Upper lobe of left lung (tissue), 6 donors: ENCODE measurements around the gene ANKUB1. TPM values are rescaled to one million over a fixed set of nuclear protein-coding genes. Genes with fewer than 3 reads are reported as not detected.
"Not testable (repeated sequence)": the region's sequence is repeated elsewhere in the genome, so short reads cannot be mapped to it uniquely, and the experiment has no call there.

Experiments used
- ATAC-seq, 2 donors: fragments of 200-7000 bp; cut with Tn5 transposase; one replicate each; pipeline ENCODE4 v1.9.1; 2022; ENCODE audit warnings: mild to moderate bottlenecking in 2 of 2, moderate library complexity in 2 of 2; ENCODE audit not compliant: low FRiP score in 2 of 2
- DNase-seq, 2 donors: peaks; one replicate each; pipeline ENCODE4 v3.0.0-alpha.2; 2019 to 2020
- H3K27ac ChIP-seq, 4 donors: fragments of 200-600 bp; sonication (generic); one replicate each; pipeline ENCODE4 v1.5.1; 2016 to 2019
- H3K27me3 ChIP-seq, 4 donors: fragments of 200-600 bp; sonication (generic); one replicate each; pipeline ENCODE4 v1.5.1; 2017 to 2019
- H3K36me3 ChIP-seq, 4 donors: fragments of 200-600 bp; sonication (generic); one replicate each; pipeline ENCODE4 v1.5.1; 2016 to 2019
- H3K4me1 ChIP-seq, 4 donors: fragments of 200-600 bp; sonication (generic); one replicate each; pipeline ENCODE4 v1.5.1; 2018 to 2019
- H3K4me3 ChIP-seq, 4 donors: fragments of 200-600 bp; sonication (generic); one replicate each; pipeline ENCODE4 v1.5.1; 2017 to 2019; ENCODE audit warnings: mild to moderate bottlenecking in 2 of 4, moderate library complexity in 1 of 4
- H3K9me3 ChIP-seq, 4 donors: fragments of 200-600 bp; sonication (generic); one replicate each; pipeline ENCODE4 v1.5.1; 2018 to 2019
- EP300 ChIP-seq, 4 donors: sonication (generic); formaldehyde crosslinking; IDR thresholded peaks; one replicate each; pipeline ENCODE4 v1.5.1; 2017; ENCODE audit warnings: antibody characterized with exemption in 4 of 4, control low read depth in 2 of 4
- POLR2A ChIP-seq, 4 donors: fragments of 450-650 bp; IDR thresholded peaks; one replicate each; pipeline ENCODE4 v1.5.1; 2016 to 2017; ENCODE audit warnings: antibody characterized with exemption in 4 of 4, mild to moderate bottlenecking in 2 of 4
- POLR2AphosphoS5 ChIP-seq, 2 donors: sonication (generic); formaldehyde crosslinking; IDR thresholded peaks; one replicate each; pipeline ENCODE4 v1.5.1; 2017; ENCODE audit warnings: antibody characterized with exemption in 2 of 2
- WGBS, 2 donors: methylation state at CpG; one replicate each; pipeline ENCODE4 v1.1.5; 2017 to 2018; 5-methylcytosine and 5-hydroxymethylcytosine counted together
- total RNA-seq, 6 donors: library from RNA; depleted of rRNA in 4 of 6; stranded (reverse); fragments of >200 nt in 4 of 6; gene quantifications; one replicate each; pipeline versions ENCODE4 v1.1.0 to v1.2.1, GENCODE V29; 2016 to 2021
- TF ChIP-seq, protein P1 (sequence below), 6 experiments: fragments of 450-650 bp in 4 of 6; fragments of 200-600 bp in 2 of 6; sonication (generic) in 2 of 6; IDR thresholded peaks; one replicate each; pipeline ENCODE4 v1.5.1; 2016 to 2019; ENCODE audit warnings: antibody characterized with exemption in 6 of 6
- donor health status: DM: no; HTN: no; CAD: no; lungs with moderate emphysema.
- donor health status: DM: no; HTN: yes; CAD: no; lungs with severe emphysema.

The ANKUB1 gene
- 10 to 100 TPM in 1 of 6 donors, 1 to 10 TPM in 4, not detected in 1; 1.4 to 24.5 (median 3.1) TPM for total RNA-seq

DNA sequence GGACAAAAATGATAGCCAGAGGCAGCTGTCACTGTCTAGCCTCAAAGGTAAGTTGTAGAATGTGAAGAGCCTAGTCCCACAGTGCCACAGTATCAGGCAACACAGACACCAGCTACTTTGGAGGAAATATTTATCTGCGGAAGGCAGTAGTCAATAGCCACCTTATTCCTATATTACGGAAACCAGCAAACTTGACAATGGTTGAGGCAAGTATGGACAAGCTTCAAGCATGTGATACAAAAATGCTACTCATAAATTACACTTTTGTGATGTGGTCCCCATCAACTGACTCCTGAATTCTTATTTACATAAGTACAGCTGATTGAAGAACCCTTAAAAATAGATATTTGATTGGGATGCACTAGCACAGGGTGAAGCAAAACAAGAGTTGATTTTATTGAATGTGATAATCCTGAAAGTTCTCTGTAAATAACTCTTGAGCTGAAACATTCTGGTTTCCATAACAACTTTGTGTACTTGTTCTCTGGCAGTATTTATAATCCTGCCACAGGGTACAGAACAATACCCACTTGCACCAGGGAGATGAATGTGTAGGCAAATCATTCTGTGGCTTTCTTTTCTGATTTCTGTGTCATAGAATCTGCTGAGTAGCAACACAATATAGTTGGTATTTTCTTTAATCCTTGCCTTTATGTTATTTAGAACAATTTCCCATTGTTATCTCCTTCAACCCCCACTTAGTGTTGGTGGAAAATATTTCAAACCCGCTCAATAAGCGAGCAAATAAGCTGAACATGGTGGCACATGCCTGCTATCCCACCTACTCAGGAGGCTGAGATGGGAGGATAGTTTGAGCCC, at the start of gene ANKUB1:
ANKUB1 (minus strand) TSS at position 103 of the 819 bp plus-strand sequence. CDS start 188 bp downstream, outside the sequence.
- TF ChIP-seq EP300 (IDR thresholded peaks at IDR 0.05) (no peak), POLR2A (IDR thresholded peaks at IDR 0.05) (no peak), POLR2AphosphoS5 (IDR thresholded peaks at IDR 0.05) (no peak)
- TF ChIP-seq, protein P1, sequence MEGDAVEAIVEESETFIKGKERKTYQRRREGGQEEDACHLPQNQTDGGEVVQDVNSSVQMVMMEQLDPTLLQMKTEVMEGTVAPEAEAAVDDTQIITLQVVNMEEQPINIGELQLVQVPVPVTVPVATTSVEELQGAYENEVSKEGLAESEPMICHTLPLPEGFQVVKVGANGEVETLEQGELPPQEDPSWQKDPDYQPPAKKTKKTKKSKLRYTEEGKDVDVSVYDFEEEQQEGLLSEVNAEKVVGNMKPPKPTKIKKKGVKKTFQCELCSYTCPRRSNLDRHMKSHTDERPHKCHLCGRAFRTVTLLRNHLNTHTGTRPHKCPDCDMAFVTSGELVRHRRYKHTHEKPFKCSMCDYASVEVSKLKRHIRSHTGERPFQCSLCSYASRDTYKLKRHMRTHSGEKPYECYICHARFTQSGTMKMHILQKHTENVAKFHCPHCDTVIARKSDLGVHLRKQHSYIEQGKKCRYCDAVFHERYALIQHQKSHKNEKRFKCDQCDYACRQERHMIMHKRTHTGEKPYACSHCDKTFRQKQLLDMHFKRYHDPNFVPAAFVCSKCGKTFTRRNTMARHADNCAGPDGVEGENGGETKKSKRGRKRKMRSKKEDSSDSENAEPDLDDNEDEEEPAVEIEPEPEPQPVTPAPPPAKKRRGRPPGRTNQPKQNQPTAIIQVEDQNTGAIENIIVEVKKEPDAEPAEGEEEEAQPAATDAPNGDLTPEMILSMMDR (IDR thresholded peaks at IDR 0.05) = no peak
- Histone ChIP-seq H3K9me3 (no peaks in the 10 kb centered on the region), H3K4me3 (no peak within 1 kb of the TSS), H3K36me3 (no peaks in the 10 kb centered on the region), H3K27ac (no peak within 1 kb of the TSS), H3K27me3 (no peaks in the 10 kb centered on the region), H3K4me1 (no peaks in the 10 kb centered on the region)
- DNase-seq = no peak
- no peak for ATAC-seq
- WGBS, 2 donors = 90 to 92% methylated on average over 4 of the region's 4 CpGs

DNA sequence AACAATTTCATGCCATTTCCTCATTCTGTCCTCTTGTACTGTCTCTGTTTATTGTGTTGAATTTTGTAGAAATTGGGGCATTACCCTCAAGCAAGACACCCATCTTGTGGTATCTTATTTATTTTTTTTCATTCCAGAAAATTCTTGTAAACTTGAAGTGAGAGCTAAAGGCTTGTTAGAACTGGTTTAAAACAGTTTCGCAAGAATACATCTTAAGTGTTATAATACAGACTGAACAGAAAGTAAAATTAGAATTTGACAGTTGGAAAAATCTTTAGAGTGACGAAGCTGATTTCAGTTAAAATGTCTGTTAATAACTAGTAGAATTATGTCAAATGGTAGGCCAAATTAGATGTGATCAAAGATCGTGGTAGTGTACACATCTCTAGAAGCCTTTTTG, 47.5 kb upstream of the ANKUB1 start:
- no peak overlapping the region for H3K4me3 ChIP-seq
- H3K27me3 ChIP-seq = no peaks in the 10 kb centered on the region
- ATAC-seq (no peak), DNase-seq (no peak)
- H3K9me3 ChIP-seq = peaks cover 0 to 11% (median 3%) of the 10 kb centered on the region in 4 donors
- TF ChIP-seq EP300 (IDR thresholded peaks at IDR 0.05) (no peak), POLR2A (IDR thresholded peaks at IDR 0.05) (no peak), POLR2AphosphoS5 (IDR thresholded peaks at IDR 0.05) (no peak)
- TF ChIP-seq, protein P1 (IDR thresholded peaks at IDR 0.05) = no peak
- H3K27ac ChIP-seq = no peak overlapping the region
- 62 to 69% methylated on average over 3 of the region's 3 CpGs for WGBS, 2 donors
- peaks cover 0 to 5% (median 0%) of the 10 kb centered on the region in 4 donors for H3K36me3 ChIP-seq
- H3K4me1 ChIP-seq = peaks cover 6 to 27% (median 11%) of the 10 kb centered on the region in 4 donors

DNA sequence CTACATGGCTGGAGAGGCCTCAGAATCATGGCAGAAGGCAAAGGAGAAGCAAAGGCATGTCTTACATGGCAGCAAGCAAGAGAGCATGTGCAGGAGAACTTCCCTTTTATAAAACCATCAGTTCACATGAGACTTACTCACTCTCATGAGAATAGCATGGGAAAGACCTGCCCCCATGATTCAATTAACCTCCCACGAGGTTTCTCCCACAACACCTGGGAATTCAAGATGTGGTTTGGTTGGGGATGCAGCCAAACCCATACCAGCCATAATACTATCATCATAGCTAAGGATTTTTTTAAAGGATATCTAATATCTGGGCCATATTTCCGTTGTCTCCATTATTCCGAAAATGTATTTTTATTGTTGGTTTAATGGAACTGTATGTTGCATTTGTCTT, 47.1 kb upstream of the ANKUB1 start:
- Histone ChIP-seq H3K9me3 (peaks cover 0 to 16% (median 5%) of the 10 kb centered on the region in 4 donors), H3K4me1 (peaks cover 6 to 27% (median 11%) of the 10 kb centered on the region in 4 donors)
- DNase-seq, ATAC-seq, H3K27ac ChIP-seq, H3K27me3 ChIP-seq, H3K36me3 ChIP-seq, H3K4me3 ChIP-seq: not testable (repeated sequence)
- WGBS, 2 donors = 89 to 97% methylated on average over 3 of the region's 3 CpGs

DNA sequence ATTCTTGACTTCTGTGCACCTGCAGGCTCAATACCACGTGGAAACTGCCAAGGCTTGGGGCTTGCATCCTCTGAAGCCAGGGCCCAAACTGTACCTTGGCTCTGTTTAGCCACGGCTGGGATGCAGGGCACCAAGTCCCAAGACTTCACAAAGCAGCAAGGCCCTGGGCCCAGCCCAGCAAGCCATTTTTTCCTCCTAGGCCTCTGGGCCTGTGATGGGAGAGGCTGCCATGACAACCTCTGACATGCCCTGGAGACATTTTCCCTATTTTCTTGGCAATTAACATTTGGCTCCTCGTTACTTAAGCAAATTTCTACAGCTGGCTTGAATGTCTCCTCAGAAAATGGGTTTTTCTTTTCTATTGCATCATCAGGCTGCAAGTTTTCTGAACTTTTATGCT, 46.1 kb upstream of the ANKUB1 start:
- not testable (repeated sequence) for ATAC-seq, H3K27me3 ChIP-seq, H3K4me3 ChIP-seq, H3K36me3 ChIP-seq, DNase-seq, H3K27ac ChIP-seq
- WGBS, 2 donors = 83% methylated on average over 2 of the region's 3 CpGs; no CpG with 5 or more reads in 1 of the 2 donors
- Histone ChIP-seq H3K4me1 (peaks cover 6 to 24% (median 11%) of the 10 kb centered on the region in 4 donors), H3K9me3 (peaks cover under 1 to 25% (median 8%) of the 10 kb centered on the region in 4 donors)

GRCh38 chr3:149833241-149833640, 40.9 kb upstream of the ANKUB1 start:
- Histone ChIP-seq H3K4me3 (no peak overlapping the region), H3K27me3 (no peaks in the 10 kb centered on the region), H3K9me3 (peaks cover 9 to 47% (median 23%) of the 10 kb centered on the region in 4 donors), H3K27ac (no peak overlapping the region), H3K36me3 (peaks cover 0 to 3% (median 0%) of the 10 kb centered on the region in 4 donors), H3K4me1 (peaks cover 0 to 8% (median 0%) of the 10 kb centered on the region in 4 donors)
- TF ChIP-seq POLR2AphosphoS5 (IDR thresholded peaks at IDR 0.05) = no peak
- TF ChIP-seq POLR2A (IDR thresholded peaks at IDR 0.05) = no peak
- TF ChIP-seq, protein P1 (IDR thresholded peaks at IDR 0.05) = no peak
- TF ChIP-seq EP300 (IDR thresholded peaks at IDR 0.05) = no peak
- ATAC-seq (no peak), DNase-seq (no peak)
- WGBS, 2 donors = 95 to 100% methylated on average over 2 of the region's 2 CpGs
